ENCODE data around the gene GBX1. TPM values are rescaled to one million over a fixed set of nuclear protein-coding genes. Genes with fewer than 3 reads are reported as not detected.

The GBX1 gene
- total RNA-seq, 2 experiments from 2014 or later = not detected

DNA sequence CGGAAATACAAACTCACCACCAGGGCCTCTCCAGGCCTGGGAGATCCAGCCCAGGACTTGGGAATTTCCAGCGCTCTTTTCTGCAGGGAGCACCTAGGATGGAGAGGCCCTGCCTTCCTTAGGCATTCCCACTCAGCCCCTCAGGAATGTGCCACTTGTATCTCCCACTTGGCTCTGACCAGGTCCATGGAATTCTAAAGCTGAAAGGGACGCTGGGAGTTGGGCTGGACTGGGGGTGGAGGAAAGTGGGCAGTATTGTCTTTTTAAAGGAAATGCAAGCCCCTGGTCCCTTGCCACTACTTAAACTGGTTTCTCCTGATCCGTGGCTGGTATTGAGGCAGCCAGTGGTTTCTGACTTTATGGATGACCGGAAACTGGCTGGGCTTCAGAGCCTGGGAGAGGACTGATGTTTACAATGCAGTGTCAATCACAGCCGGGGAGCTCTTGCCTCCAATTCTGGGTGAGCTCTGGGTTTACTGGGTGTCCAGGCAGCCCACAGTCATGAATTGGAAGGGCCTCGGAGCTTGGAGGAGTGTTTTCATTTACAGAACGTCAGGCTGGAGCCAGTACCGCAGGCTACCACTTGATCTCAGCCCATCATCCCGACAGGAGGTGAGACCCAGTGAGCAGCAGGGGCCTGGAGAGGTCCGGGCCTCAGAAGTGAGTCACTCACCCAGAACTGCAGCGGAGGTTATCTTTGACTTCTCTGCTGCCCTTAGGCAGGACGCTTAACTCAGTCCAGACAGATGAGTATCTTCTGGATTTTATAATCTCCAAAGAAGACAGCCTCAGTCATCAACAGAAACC lies 53.9 kb downstream of the GBX1 start:
- Mint-ChIP-seq H3K4me3 (peak overlapping the region; percentile 37), H3K9me3 (no peaks in the 10 kb centered on the region), H3K27me3 (peaks cover 23% of the 10 kb centered on the region), H3K27ac (no peak overlapping the region), H3K4me1 (peaks cover 6% of the 10 kb centered on the region), H3K36me3 (no peaks in the 10 kb centered on the region)
- no peak for DNase-seq

DNA sequence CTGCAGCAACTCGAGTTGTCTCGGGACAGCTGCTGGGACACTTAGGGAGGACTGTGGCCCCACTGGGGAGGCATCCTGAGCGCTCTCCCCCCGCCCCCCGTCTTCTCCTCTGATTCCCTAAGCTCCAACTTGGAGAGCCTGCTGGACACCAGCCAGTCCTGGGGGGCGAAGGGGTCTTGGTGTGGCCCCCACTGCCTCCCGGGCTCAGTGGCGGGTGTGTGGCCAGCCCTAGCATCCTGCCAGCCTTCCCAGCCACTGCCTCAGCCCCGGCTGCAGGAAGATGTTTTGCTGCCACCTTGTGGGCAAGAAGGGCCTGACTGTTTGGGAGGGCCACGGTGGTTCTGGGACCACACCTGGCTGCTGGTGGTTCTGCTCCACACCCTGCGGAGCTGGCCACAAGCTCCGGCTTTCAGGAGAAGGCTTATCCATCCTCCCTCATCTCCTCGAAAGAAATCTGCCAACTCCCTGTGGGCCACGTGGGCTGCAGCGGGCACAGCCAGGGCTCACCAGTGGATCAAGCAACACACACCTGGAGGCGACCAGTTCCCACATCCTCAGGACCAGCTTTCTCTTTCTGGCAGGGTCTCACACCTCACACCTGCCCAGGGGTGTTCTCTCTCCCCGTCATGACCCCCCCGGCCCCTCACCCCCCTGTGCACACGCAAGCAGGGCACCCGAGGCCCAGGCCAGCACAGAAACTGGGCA lies 56.4 kb downstream of the GBX1 start:
- Mint-ChIP-seq H3K27me3 (peaks cover 23% of the 10 kb centered on the region), H3K4me1 (peaks cover 6% of the 10 kb centered on the region), H3K36me3 (no peaks in the 10 kb centered on the region), H3K4me3 (no peak overlapping the region), H3K9me3 (no peaks in the 10 kb centered on the region), H3K27ac (no peak overlapping the region)
- peak; percentile 75 for DNase-seq

DNA sequence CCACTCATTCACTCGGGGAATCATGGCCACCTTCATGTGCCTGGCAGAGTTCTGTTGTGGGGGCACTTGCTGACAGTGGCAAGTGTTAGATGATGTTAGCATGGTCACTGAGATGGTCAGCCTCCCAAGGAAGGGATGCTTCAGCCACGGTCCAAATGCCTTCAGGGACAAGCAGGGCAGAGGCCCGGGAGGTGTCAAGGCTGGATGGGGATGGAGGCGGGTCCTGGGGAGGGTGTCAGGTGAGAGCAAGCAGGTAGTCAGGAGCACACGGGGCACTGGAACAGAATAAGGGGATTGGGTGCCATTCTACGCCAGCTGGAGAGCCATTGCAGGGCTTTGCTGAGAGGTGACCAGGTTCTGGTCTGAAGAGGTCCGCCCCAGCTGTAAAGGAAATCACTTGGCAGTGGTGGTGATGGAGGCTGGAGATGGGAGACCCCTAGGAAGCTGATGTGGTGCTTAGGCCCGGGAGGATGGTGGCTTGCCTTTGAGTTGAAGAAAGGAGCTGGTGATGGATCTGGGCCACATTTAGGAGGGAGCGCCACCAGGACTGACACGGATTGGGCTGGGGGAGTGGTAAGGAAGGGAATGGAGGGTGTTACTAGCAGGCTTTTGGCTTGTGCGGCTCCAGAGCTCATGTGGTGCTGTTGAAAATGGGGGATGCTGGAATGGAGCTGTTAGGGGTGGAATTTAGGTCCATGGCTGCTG lies 57.1 kb downstream of the GBX1 start:
- no peak overlapping the region for H3K4me3 Mint-ChIP-seq
- DNase-seq = no peak
- no peak overlapping the region for H3K27ac Mint-ChIP-seq
- H3K4me1 Mint-ChIP-seq = peaks cover 3% of the 10 kb centered on the region
- no peaks in the 10 kb centered on the region for H3K9me3 Mint-ChIP-seq
- peaks cover 20% of the 10 kb centered on the region for H3K27me3 Mint-ChIP-seq
- H3K36me3 Mint-ChIP-seq = no peaks in the 10 kb centered on the region

DNA sequence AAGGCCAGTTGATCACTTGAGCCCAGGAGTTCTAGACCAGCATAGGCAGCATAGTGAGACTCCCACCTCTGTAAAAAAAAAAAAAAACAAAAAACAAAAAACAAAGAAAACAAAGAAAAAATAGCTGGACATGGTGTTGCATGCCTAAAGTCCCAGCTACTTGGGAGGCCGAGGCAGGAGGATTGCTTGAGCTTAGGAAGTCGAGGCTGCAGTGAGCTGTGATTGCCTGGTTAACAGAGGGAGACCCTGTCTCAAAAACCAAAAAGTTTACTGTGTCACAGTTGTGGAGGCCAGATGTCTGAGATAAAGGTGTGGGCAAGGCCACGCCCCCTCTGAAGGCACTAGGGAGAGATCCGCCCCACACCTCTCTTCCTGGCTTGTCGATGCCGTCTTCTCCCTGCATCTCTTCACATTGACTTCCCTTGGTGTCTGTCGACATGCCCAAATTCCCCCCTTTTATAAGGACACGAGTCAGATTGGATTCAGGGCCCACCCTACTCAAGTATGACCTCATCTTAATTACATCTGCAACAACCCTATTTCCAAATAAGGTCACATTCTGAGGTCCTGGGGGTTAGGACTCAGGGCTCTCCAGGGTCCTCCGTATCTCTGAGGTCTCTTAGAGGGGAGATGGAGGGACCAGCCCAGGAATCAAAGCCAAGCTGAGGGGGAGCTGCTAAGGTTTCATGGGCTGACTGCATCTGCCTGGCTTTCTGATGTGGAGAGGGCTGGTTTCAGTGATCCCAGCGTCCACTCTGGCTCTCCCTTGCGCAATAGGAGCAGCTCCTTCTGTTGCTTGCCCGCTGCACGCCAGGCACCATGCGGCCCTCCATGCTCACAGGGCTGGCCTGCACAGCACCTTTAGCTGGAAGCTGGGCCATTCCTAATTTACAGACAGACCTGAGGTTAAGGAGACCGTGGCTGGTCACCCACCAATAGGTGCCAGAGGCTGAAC lies 58.1 kb downstream of the GBX1 start:
- Mint-ChIP-seq H3K4me3 (no peak overlapping the region), H3K36me3 (no peaks in the 10 kb centered on the region), H3K27ac (no peak overlapping the region), H3K4me1 (peaks cover 3% of the 10 kb centered on the region), H3K27me3 (peaks cover 20% of the 10 kb centered on the region), H3K9me3 (no peaks in the 10 kb centered on the region)
- no peak for DNase-seq

DNA sequence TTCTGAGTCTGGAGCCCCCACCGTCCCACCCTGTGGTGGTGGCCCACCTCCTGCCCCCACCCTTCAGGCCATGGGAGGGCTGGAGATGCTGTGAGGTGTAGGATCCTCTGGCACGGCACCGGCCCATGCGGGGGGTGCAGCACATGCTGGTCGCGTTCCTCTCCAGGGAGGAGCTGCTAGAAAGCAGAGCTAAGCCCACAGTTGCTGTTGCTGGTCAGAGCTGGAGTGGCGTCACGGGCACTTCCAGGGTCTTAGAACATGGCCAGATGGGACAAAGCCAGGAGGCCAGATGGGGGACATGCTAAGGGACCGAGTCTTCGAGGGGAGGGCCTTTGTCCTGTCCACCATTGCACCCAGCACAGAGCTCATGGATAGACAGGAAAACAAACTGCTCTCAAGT lies 59.6 kb downstream of the GBX1 start:
- no peak overlapping the region for H3K27ac Mint-ChIP-seq
- no peak for DNase-seq
- H3K4me1 Mint-ChIP-seq = peaks cover 3% of the 10 kb centered on the region
- peaks cover 8% of the 10 kb centered on the region for H3K27me3 Mint-ChIP-seq
- H3K36me3 Mint-ChIP-seq = no peaks in the 10 kb centered on the region
- H3K9me3 Mint-ChIP-seq = no peaks in the 10 kb centered on the region
- H3K4me3 Mint-ChIP-seq = no peak overlapping the region

DNA sequence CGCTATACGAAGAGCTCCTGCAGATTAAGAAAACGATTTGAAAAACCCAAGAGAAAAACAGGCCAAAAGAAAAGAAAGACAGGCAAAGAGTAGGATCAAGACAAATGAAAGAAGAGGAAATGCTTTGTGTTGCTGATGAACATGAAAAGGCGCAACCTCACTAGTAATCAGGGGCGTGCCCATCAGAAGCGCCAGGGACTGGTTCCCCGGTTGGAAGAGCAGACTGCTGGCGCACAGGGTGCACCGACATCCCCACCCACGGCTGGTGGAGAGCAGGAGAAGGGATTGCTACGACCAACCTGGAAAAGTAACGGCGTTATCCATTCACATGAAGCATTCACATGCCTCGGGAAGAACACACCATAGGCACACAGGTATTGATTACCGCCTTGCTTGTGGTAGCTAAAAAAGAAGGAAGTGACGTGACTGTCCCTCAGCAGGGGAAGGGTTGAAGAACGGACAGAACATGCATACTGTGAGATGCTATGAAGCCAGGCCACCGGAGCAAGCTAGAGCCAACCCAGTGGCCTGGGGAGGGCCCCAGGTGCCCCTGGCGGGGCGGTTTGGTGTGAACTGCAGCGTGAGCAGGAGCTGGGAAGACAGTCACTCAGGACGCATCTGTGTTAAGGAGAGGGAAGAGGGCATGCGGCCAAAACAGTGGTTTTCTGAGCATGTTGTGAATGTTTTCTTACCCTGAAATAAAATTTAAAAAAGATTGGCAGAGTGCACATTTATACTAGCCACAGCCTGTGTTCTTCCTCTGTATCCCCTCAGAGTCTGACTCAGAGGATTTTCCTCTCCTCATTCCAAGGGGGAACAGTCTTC lies 62.9 kb downstream of the GBX1 start:
- Mint-ChIP-seq H3K9me3 (no peaks in the 10 kb centered on the region), H3K4me3 (no peak overlapping the region), H3K36me3 (no peaks in the 10 kb centered on the region), H3K27me3 (no peaks in the 10 kb centered on the region), H3K4me1 (no peaks in the 10 kb centered on the region), H3K27ac (no peak overlapping the region)
- DNase-seq = no peak

DNA sequence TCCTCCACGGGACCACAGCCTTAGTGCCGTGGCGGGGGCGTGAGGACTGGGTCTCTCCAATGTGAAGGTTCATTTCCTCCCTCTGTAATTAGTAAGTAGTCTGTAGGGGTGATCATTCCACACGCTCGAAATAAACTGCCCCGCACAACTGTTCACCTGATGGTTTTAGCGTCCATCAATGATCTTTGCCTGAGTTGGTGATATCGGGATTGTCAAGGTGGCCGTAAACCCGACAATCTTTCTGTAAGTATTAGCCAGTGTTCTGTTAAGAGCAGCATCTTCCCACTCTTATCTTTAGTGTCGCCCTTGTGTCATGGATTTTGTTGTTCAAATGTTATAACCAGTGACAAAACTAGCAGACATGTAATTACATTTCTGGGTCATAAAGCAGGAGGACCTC lies 63.5 kb downstream of the GBX1 start:
- Mint-ChIP-seq H3K9me3 (no peaks in the 10 kb centered on the region), H3K36me3 (no peaks in the 10 kb centered on the region), H3K27ac (no peak overlapping the region), H3K4me3 (no peak overlapping the region), H3K4me1 (no peaks in the 10 kb centered on the region), H3K27me3 (no peaks in the 10 kb centered on the region)
- no peak for DNase-seq

DNA sequence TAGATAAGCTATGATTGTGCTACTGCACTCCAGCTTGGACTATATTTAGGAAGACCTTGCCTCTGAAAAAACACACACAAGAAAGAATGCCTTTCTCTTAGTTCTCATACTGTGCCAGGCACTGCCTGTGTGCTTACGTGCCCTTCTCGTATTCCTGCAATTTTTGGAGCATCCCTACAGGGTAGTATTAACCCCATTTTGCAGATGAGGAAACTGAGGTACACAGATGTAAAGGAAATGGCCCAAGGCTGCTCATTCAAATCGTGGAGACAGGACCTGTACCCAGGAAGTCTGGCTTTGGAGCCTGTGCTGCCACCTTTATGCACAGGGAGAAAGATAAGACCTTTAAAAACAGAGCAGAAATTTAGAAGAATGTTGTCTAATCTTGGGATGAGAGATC lies 64.5 kb downstream of the GBX1 start:
- Mint-ChIP-seq H3K27me3 (no peaks in the 10 kb centered on the region), H3K9me3 (no peaks in the 10 kb centered on the region), H3K4me3 (no peak overlapping the region), H3K36me3 (no peaks in the 10 kb centered on the region), H3K27ac (no peak overlapping the region), H3K4me1 (no peaks in the 10 kb centered on the region)
- DNase-seq = no peak

DNA sequence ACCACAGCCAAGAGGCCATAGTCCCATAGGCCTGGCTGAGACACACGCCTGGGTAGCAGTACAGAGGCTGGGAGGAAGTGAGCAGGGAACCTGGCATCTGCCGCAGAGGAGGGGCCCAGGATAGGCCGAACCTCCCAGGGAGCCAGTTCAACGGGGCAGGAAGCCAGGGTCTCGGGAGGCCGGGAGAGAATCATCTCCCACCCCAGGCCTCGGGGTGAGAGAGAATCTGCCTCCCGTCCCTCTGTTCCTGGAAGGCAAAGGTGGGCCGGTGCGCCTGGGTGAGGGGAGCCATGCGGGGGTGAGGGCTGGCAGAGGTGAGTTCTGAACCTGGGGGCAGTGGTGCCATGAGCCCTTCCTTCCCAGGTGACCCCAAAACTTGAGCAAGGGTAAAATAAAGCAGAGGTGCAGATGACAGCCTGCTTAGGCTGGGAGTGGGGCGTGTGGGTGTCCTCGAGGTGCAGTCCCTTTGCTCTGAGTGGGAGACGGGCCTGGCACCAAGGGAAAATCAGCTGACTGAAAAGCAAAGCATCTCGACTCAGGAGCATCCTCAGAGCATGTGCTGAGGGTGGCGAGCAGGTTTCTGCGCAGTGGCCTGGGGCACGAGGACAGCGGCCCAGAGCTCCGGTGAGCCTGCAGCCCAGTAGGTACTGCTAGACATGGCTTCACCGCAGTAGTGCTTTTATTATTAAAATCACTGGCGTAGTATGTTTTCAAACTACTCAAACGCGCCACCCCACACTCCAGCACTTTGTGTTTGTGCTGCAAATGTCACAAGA lies 65.7 kb downstream of the GBX1 start:
- DNase-seq = no peak
- no peaks in the 10 kb centered on the region for H3K36me3 Mint-ChIP-seq
- no peaks in the 10 kb centered on the region for H3K9me3 Mint-ChIP-seq
- no peak overlapping the region for H3K27ac Mint-ChIP-seq
- no peaks in the 10 kb centered on the region for H3K4me1 Mint-ChIP-seq
- H3K4me3 Mint-ChIP-seq = no peak overlapping the region
- no peaks in the 10 kb centered on the region for H3K27me3 Mint-ChIP-seq

DNA sequence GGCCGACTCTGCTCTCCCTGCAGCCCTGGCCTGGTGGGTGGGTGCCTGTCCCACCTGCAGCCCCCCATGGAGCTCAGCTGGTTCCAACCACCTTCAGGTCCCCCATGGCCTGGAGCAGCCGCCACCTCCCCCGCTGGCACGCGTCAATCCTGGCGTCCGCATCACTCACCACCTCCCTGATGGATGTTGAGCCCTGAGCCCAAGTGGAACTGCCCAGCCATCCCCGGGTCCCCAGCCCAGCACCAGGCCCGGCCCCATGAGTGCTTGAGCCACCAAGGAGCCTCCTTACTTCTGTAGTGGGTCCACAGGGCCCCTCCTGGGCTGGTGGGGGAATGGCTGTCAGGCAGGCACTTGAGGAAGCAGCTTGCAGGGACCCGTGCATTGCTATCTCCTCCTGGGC lies 66.6 kb downstream of the GBX1 start:
- Mint-ChIP-seq H3K27me3 (no peaks in the 10 kb centered on the region), H3K4me3 (no peak overlapping the region)

DNA sequence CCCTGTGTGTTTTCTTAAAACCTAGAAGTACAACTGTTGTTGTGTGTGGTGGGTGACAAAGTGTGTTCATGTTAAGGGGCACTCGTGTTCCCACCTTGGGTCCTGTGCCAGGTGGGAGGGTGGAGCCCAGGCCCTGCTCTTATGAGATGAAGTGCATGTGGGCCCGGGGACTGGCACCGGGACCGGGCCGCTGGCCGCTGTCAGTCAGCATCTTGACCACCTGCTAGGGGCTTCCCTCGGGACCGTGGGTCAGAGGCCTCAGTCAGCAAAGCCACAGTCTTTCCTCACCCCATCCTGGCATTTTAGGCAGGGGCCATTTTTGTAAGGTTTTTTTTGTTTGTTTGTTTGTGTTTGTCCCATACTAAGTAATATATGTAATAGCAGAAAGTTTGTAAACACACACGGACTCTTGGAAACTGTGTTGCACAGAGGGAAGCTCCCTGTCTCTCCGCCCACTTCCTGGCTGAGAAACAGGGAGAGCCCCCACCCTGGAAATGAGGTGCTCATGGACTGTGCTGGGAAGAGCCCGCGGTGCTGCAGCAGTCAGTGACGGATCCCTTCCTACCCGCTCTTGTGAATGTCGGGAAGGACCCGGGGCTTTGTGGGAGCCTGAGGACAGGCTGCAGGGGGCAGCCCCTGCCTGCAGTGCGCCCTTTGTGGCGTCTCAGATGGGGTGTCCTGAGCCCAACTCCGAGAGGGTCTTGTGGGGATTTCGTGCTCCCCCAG lies 67.8 kb downstream of the GBX1 start:
- H3K4me1 Mint-ChIP-seq = no peaks in the 10 kb centered on the region
- no peaks in the 10 kb centered on the region for H3K27me3 Mint-ChIP-seq
- H3K4me3 Mint-ChIP-seq = no peak overlapping the region
- no peak overlapping the region for H3K27ac Mint-ChIP-seq
- no peaks in the 10 kb centered on the region for H3K9me3 Mint-ChIP-seq
- DNase-seq = no peak
- no peaks in the 10 kb centered on the region for H3K36me3 Mint-ChIP-seq

More for the DNA sequence above, 66.6 kb downstream of the GBX1 start:
- H3K9me3 Mint-ChIP-seq = no peaks in the 10 kb centered on the region
- no peak for DNase-seq
- H3K36me3 Mint-ChIP-seq = no peaks in the 10 kb centered on the region
- no peaks in the 10 kb centered on the region for H3K4me1 Mint-ChIP-seq
- no peak overlapping the region for H3K27ac Mint-ChIP-seq

Data from activated naive CD8-positive, alpha-beta T cell treated with anti-CD3 and anti-CD28 coated beads for 36 hours (primary cell).